B cell (primary cell): Measurements from ENCODE around the gene PLCB3.

ENCODE experiments used
- EZH2 ChIP-seq: IDR thresholded peaks from 2 replicates; pipeline ENCODE4 v1.6.1; 2012; ENCODE audit warnings: borderline replicate concordance, low read depth, mild to moderate bottlenecking, moderate library complexity, low read length; ENCODE audit not compliant: insufficient read depth, poor library complexity, severe bottlenecking
- TF ChIP-seq, protein P1 (sequence below): fragments of 200-600 bp; IDR thresholded peaks from one replicate; pipeline ENCODE4 v1.8.0; 2022; ENCODE audit warnings: antibody characterized with exemption, mild to moderate bottlenecking

DNA sequence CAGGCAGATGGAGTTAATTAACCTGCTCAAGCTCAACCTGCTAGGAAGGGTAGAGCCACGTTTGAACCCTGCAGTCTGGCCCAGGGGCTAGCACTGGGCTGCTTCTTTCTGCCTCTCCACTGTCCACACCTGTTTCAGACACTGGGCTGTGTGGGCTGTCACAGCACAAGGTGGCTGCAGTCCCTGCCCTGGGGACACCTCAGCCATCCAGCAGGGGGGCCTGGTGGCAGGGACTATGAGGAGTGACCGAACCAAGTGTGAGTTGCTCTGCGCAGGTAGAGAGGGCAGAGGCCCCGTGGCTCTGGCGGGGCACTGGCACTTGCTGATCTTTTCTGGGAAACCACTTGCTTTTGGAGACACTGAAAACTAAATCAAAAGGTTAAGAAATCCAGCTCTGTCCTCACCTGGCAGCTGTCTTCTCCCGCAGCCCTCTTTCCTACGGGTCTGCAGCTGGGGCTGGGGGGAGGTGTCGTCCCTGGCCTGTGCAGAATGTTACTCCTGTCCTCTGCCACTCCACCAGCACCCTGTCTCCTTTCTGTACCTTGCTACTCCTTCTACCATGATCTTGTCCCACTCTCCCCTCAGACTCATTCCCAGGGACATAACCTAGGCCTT is 27.4 kb downstream of the PLCB3 start:
- TF ChIP-seq, protein P1, sequence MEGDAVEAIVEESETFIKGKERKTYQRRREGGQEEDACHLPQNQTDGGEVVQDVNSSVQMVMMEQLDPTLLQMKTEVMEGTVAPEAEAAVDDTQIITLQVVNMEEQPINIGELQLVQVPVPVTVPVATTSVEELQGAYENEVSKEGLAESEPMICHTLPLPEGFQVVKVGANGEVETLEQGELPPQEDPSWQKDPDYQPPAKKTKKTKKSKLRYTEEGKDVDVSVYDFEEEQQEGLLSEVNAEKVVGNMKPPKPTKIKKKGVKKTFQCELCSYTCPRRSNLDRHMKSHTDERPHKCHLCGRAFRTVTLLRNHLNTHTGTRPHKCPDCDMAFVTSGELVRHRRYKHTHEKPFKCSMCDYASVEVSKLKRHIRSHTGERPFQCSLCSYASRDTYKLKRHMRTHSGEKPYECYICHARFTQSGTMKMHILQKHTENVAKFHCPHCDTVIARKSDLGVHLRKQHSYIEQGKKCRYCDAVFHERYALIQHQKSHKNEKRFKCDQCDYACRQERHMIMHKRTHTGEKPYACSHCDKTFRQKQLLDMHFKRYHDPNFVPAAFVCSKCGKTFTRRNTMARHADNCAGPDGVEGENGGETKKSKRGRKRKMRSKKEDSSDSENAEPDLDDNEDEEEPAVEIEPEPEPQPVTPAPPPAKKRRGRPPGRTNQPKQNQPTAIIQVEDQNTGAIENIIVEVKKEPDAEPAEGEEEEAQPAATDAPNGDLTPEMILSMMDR = no peak
- no peak for TF ChIP-seq EZH2
